Measurements from ENCODE around the gene PLA2R1.

The PLA2R1 gene

GRCh38 chr2:159895258-159896065 lies 167.0 kb downstream of the PLA2R1 start:
- DNase-seq (ENCODE audit: low read depth): no peak

DNA sequence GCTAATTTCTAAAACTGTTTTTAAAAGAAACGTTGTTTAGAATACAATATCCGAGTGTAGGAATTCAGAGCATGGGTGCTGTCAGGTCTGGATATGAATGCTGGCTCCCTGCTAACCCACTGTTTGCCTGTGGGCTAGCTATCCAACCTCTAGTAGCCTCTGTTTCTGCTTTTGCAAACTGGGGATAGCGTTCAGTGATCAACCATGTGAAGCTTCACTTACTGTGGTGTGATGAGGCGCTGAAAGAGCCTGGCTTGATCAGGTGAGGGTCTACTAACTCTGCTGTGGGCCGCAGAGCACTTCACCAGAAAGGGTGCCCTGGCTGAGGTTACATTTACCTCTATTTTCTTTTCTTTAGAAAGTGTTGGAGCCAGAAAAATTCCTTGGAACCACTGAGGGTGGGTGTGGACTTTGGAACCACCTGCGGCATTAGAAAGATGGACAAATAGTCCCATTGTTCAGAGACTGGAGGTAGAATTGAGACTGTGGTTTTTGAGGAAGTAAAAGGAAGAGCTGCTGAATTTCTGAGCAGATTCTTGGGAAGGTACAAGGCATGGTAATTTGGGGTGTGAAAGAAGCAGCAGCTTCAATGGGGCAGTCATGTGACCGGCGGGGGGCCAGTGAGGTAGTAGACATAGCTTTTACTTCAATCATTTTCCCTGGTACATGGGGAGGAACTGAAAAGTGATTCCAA lies 168.1 kb downstream of the PLA2R1 start:
- no peak for DNase-seq (ENCODE audit: low read depth)

DNA sequence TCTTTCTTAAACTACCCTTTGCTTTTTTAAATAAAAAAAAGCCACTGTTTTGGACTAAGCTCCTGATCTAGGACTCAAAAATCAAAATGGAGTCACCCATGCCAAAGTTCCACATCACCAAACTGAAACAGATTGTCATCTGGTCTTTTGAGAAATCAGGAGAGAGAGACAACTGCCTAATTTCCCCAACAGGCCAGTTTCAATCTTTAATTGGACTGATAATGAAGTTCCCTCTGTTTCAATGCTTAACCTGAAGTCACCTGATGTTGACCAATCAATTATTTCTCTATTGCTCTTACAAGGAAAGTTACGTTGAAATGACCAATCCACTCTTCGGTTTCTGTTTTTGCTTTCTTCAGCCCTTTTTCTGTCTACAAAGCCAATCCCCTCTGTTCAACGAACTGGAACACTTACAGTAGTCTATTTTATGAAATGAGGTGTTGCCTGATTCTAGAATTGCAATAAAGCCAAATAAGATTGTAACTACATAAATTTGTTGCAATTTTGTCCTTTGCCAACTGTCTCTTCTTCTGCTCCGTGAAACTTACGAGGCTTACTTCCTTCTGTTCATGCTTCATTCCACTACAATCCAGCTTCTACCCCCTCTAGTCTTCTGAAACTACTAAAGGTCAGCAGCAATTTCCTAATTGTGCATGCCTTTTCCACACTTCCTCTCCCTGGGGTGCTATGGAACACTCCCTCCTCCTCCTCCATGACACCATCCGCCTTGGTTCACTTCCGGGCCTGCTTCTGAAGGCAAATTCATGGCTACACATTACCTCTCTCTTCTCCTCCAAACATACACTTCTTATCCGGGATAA lies 169.2 kb downstream of the PLA2R1 start:
- DNase-seq (ENCODE audit: low read depth): no peak

DNA sequence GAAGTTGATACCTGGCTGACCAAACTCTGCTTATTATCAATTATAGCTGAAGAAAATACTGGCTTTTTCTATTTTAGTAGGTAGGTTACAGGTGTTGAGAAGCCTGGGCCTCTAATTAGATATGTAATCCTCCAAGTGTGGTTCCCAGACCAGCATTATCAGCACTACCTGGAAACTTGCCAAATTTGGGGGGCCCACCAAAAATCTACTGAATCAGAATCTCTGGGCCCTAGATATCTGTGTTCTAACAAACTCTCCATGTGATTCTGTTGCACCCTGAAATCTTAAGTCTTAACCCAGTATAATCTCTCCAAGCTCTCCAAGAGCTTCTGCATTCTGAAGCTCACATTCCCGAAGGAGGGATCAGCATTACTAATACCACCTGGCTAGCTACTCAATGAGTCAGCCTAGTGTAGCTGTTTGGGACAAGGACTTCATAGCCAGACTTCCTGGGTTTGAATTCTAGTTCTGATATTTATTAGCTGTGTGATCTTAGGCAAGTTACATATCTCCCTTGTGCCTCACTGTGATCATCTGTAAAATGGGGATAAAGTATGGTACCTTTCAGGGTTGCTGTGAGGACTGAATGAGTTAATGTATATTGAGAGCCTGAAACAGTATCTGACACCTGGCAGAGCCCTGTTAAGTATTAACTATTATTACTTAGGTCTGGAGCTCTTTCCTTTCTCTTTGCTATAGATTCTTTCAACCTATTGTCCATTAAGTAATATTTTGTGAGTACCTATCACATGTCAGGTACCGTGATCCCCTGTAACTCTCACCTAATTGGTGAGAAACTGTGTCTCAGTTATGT lies 170.3 kb downstream of the PLA2R1 start:
- peak; percentile 18 for DNase-seq (ENCODE audit: low read depth)

DNA sequence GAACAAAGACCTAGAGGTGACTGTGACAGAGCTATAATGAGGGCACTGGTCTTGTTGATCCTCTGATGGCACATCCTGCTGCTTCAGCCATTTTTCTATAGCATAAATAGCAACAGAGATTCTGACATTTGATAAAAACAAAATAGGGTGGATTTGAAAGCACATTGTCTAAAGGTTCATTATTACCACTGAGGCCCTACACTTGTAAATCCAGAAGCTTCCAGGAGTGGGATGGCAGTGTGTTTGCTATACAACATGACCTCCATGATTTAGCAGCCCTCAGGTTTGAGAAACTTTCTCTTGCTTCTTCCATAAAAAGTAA lies 171.2 kb downstream of the PLA2R1 start:
- DNase-seq (ENCODE audit: low read depth): no peak

GRCh38 chr2:159890551-159891266 lies 171.7 kb downstream of the PLA2R1 start:
- no peak for DNase-seq (ENCODE audit: low read depth)

- no peak for DNase-seq (ENCODE audit: low read depth)
Measured at GRCh38 chr2:159882130-159882745, 180.2 kb downstream of the PLA2R1 start.

Data from stromal cell of bone marrow (primary cell).